DMS53 treated with DMSO at 0.1 percent for 48 hours (cell line): Measurements from ENCODE around the gene ADNP.

Experiments used
- DNase-seq: peaks from one replicate; lab custom pipeline; 2025; ENCODE audit not compliant: unreplicated experiment; lab: John Stamatoyannopoulos, UW

Gene ADNP

GRCh38 chr20:50852085-50852484, 79.2 kb downstream of the ADNP start:
- no peak for DNase-seq

- no peak for DNase-seq
Observed at GRCh38 chr20:50850721-50851286, 80.4 kb downstream of the ADNP start.

- DNase-seq = no peak
Observed at GRCh38 chr20:50848846-50849673, 82.2 kb downstream of the ADNP start.

DNA sequence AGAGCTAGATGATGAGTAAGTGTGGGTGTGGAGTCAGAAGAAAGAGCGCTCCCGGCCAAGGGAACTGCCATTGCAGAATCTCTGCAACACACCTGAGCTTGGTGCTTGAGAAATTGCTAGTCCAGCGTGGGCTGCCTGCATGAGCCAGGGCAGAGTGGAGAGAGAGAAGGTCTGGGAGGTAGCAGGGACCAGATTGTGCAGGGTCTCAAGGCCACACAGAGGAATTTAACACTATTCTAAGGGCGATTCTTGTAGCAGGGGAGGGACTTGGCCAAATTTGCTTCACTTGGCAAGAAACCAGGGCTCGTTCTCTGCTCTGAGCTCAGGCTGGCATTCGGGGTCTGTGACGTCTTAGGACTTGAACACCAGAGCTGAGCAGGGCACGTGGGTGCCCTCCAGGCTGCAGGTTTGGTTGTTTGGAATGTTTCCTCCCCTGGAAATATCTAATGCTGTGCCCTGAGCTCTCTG, 82.9 kb downstream of the ADNP start:
- DNase-seq = no peak

- no peak for DNase-seq
Observed at GRCh38 chr20:50845566-50846215, 85.5 kb downstream of the ADNP start.

DNA sequence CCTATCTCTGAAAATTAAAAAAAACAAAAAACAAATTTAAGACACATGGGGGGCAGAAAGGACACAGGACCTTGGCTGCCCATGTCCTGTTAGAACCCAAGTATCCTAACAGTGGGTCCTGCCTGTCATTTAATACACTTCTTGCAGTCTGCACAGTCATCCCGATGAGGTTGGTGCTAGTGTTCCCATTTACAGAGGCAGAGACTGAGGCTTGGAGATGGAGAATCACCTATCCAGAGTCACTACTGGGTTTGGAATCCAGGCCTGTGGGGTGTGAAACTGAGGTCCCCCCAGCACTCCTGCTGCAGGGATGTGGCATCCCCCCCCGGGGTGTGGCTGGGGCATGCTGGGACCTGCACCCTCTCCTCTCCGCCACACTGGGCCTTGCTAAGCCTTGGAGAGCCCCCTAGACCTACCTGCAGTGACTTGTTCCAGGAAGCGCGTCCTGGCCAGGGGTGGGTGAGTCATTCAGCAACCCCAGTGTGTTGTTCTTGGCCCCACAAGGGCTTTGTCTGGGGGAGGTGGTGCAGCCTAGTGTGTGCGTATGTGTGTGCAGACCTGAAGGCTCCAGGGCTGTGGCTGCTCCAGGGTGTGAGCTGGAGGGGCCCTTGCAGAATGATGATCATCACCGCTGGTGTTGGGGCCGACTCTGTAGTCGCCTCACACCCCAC, 86.7 kb downstream of the ADNP start:
- DNase-seq = no peak

- no peak for DNase-seq
Observed at GRCh38 chr20:50843331-50844276, 87.6 kb downstream of the ADNP start.

GRCh38 chr20:50842821-50843220, 88.4 kb downstream of the ADNP start:
- no peak for DNase-seq
